H1 (cell line): ENCODE data around the gene PCNX1. TPM values are rescaled to one million over a fixed set of nuclear protein-coding genes. Genes with fewer than 3 reads are reported as not detected.

Source experiments
- CTCF ChIA-PET: fragments of 300-600 bp; sonication (Branson Sonifier 250); formaldehyde crosslinking; loops from one replicate; lab custom pipeline; 2021; ENCODE audit not compliant: partially characterized antibody; lab: Charles Lee
- POLR2A ChIA-PET: fragments of 300-600 bp; sonication (Branson Sonifier 250); formaldehyde crosslinking; loops from one replicate; lab custom pipeline; 2021; ENCODE audit warnings: inconsistent platforms; ENCODE audit not compliant: partially characterized antibody; lab: Charles Lee
- DNase-seq, 2 experiments: peaks; one replicate each; pipeline versions ENCODE4 v3.0.0 to v3.0.0-alpha.2; 2010 to 2022; ENCODE audit warnings: low spot score in 2 of 2, low read depth in 1 of 2, mixed read lengths in 1 of 2
- FAIRE-seq: peaks from 2 replicates; lab custom pipeline; 2011; peaks lifted over from hg19 to GRCh38; lab: Jason Lieb, UNC
- H2AFZ ChIP-seq: 2 replicates; pipeline ENCODE4 v1.8.1; 2012; ENCODE audit warnings: low read length, inconsistent platforms
- H2AK5ac ChIP-seq: 2 replicates; pipeline ENCODE4 v1.6.1; 2013; ENCODE audit warnings: low read depth, low read length
- H2BK120ac ChIP-seq: replicated peaks from 2 replicates; pipeline ENCODE3; 2013; ENCODE audit warnings: low read depth, low read length, inconsistent platforms
- H2BK12ac ChIP-seq: 2 replicates; pipeline ENCODE4 v1.6.1; 2013; ENCODE audit warnings: low read depth, low read length
- H2BK15ac ChIP-seq: 2 replicates; pipeline ENCODE4 v1.6.1; 2013; ENCODE audit warnings: low read length
- H2BK20ac ChIP-seq: 2 replicates; pipeline ENCODE4 v1.6.1; 2013; ENCODE audit warnings: low read length
- H2BK5ac ChIP-seq: 2 replicates; pipeline ENCODE4 v1.6.1; 2013; ENCODE audit warnings: low read depth, low read length
- H3K14ac ChIP-seq: 2 replicates; pipeline ENCODE4 v1.6.1; 2013; ENCODE audit warnings: inconsistent platforms; ENCODE audit not compliant: insufficient read length
- H3K18ac ChIP-seq: 2 replicates; pipeline ENCODE4 v1.6.1; 2013; ENCODE audit warnings: low read length; ENCODE audit errors: extremely low read depth
- H3K23ac ChIP-seq: 2 replicates; pipeline ENCODE4 v1.6.1; 2013; ENCODE audit warnings: inconsistent platforms; ENCODE audit not compliant: insufficient read length
- H3K23me2 ChIP-seq: 2 replicates; pipeline ENCODE4 v1.6.1; 2013; ENCODE audit warnings: low read depth, low read length
- H3K27ac ChIP-seq: 2 replicates; pipeline ENCODE4 v1.6.1; 2011; ENCODE audit warnings: low read depth, low read length, inconsistent platforms
- H3K27me3 ChIP-seq, 4 experiments: replicated peaks in 1 of 4; 1 replicate in 1 of 4; 2 replicates in 3 of 4; pipeline versions ENCODE4 v1.6.1 to v1.8.1; 2011 to 2013; ENCODE audit warnings: low read length in 3 of 4, mild to moderate bottlenecking in 3 of 4, inconsistent platforms in 2 of 4, mixed read lengths in 2 of 4, moderate library complexity in 1 of 4; ENCODE audit not compliant: control insufficient read depth in 3 of 4, insufficient read depth in 3 of 4; ENCODE audit errors: extremely low read depth in 1 of 4
- H3K36me3 ChIP-seq, 4 experiments: 2 replicates each; pipeline versions ENCODE4 v1.6.1 to v1.8.1; 2011 to 2013; ENCODE audit warnings: mild to moderate bottlenecking in 4 of 4, low read length in 3 of 4, moderate library complexity in 2 of 4, control low read depth in 1 of 4, inconsistent platforms in 1 of 4; ENCODE audit not compliant: insufficient read depth in 4 of 4, control insufficient read depth in 2 of 4
- H3K4ac ChIP-seq: replicated peaks from 2 replicates; pipeline ENCODE3; 2013; ENCODE audit warnings: low read length, low read depth, mixed read lengths, inconsistent platforms; ENCODE audit not compliant: insufficient read length
- H3K4me1 ChIP-seq, 4 experiments: replicated peaks in 1 of 4; 1 replicate in 1 of 4; 2 replicates in 3 of 4; pipeline versions ENCODE4 v1.6.1 to v1.8.1; 2011 to 2013; ENCODE audit warnings: low read length in 3 of 4, inconsistent platforms in 2 of 4, mixed read lengths in 1 of 4; ENCODE audit not compliant: insufficient read depth in 4 of 4, control insufficient read depth in 3 of 4
- H3K4me2 ChIP-seq, 2 experiments: 2 replicates each; pipeline versions ENCODE4 v1.6.1 to v1.8.1; 2011 to 2013; ENCODE audit warnings: low read depth in 2 of 2, low read length in 2 of 2, control low read depth in 1 of 2, inconsistent platforms in 1 of 2, mild to moderate bottlenecking in 1 of 2; ENCODE audit not compliant: insufficient read depth in 1 of 2
- H3K4me3 ChIP-seq, 4 experiments: fragments of 200-600, 300-600 bp in 1 of 4; sonication (generic), shearing (Covaris generic), sonication (Bioruptor Twin) in 1 of 4; 2 replicates each; pipeline versions ENCODE4 v1.5.1 to v1.8.1; 2011 to 2016; ENCODE audit warnings: low read length in 4 of 4, low read depth in 3 of 4, control low read depth in 2 of 4, inconsistent platforms in 2 of 4, mild to moderate bottlenecking in 2 of 4, mixed read lengths in 1 of 4, moderate library complexity in 1 of 4; ENCODE audit not compliant: insufficient read depth in 2 of 4; ENCODE audit errors: extremely low read depth in 1 of 4
- H3K56ac ChIP-seq: replicated peaks from 2 replicates; pipeline ENCODE3; 2013; ENCODE audit warnings: low read depth, mild to moderate bottlenecking, mixed read lengths, low read length, inconsistent platforms; ENCODE audit not compliant: insufficient read length
- H3K79me1 ChIP-seq: 2 replicates; pipeline ENCODE4 v1.6.1; 2013; ENCODE audit warnings: low read depth, low read length, control low read depth
- H3K79me2 ChIP-seq, 2 experiments: 2 replicates each; pipeline versions ENCODE4 v1.6.1 to v1.8.1; 2012 to 2013; ENCODE audit warnings: low read length in 2 of 2, mild to moderate bottlenecking in 2 of 2, inconsistent platforms in 1 of 2; ENCODE audit not compliant: insufficient read depth in 2 of 2, control insufficient read depth in 1 of 2
- H3K9ac ChIP-seq, 4 experiments: replicated peaks in 1 of 4; 1 replicate in 1 of 4; 2 replicates in 3 of 4; pipeline versions ENCODE4 v1.6.1 to v1.8.1; 2011 to 2013; ENCODE audit warnings: low read depth in 3 of 4, low read length in 3 of 4, control low read depth in 2 of 4, mild to moderate bottlenecking in 2 of 4, moderate library complexity in 2 of 4, inconsistent platforms in 1 of 4; ENCODE audit errors: extremely low read depth in 1 of 4
- H3K9me3 ChIP-seq, 2 experiments: 2 replicates each; pipeline versions ENCODE4 v1.6.1 to v1.8.1; 2012 to 2013; ENCODE audit warnings: mild to moderate bottlenecking in 2 of 2, moderate library complexity in 2 of 2, control low read depth in 1 of 2, inconsistent platforms in 1 of 2, low read depth in 1 of 2, low read length in 1 of 2, mixed read lengths in 1 of 2; ENCODE audit not compliant: insufficient read depth in 2 of 2
- H4K20me1 ChIP-seq, 2 experiments: replicated peaks in 1 of 2; 2 replicates each; pipeline versions ENCODE3 to v1.8.1; 2011 to 2013; ENCODE audit warnings: inconsistent platforms in 2 of 2, low read length in 2 of 2, mild to moderate bottlenecking in 1 of 2; ENCODE audit not compliant: insufficient read depth in 2 of 2, control insufficient read depth in 1 of 2
- H4K5ac ChIP-seq: 2 replicates; pipeline ENCODE4 v1.6.1; 2013; ENCODE audit warnings: low read length, low read depth, mixed read lengths, inconsistent platforms; ENCODE audit not compliant: insufficient read length
- H4K8ac ChIP-seq: 2 replicates; pipeline ENCODE4 v1.8.0; 2013; ENCODE audit warnings: mild to moderate bottlenecking, moderate library complexity, low read length, inconsistent platforms; ENCODE audit not compliant: insufficient read depth; ENCODE audit errors: extremely low read depth
- H4K91ac ChIP-seq: replicated peaks from 2 replicates; pipeline ENCODE3; 2013; ENCODE audit warnings: low read length, mixed read lengths, inconsistent platforms; ENCODE audit not compliant: insufficient read length
- CBX5 ChIP-seq: fragments of 300-800, 300-1000 bp; sonication (generic); IDR thresholded peaks from 2 replicates; pipeline ENCODE4 v1.7.1; 2016; ENCODE audit warnings: antibody characterized with exemption, low read length, low read depth
- CREB1 ChIP-seq: IDR thresholded peaks from 2 replicates; pipeline ENCODE4 v1.6.1; 2012; ENCODE audit warnings: inconsistent platforms
- EP300 ChIP-seq, 2 experiments: IDR thresholded peaks; 1 replicate in 1 of 2; 2 replicates in 1 of 2; pipeline ENCODE4 v1.6.1; 2011 to 2012; ENCODE audit warnings: low read depth in 2 of 2, low read length in 2 of 2, mild to moderate bottlenecking in 2 of 2, borderline replicate concordance in 1 of 2, inconsistent platforms in 1 of 2, moderate library complexity in 1 of 2
- MAFK ChIP-seq: IDR thresholded peaks from 2 replicates; pipeline ENCODE4 v1.6.1; 2012; ENCODE audit warnings: low read depth, mild to moderate bottlenecking, improper control_type of control experiment, low read length
- TEAD4 ChIP-seq: IDR thresholded peaks from 2 replicates; pipeline ENCODE4 v1.6.1; 2012; ENCODE audit warnings: low read depth, low read length, inconsistent platforms, mixed read lengths
- WGBS, 2 experiments: shearing (Covaris generic) in 1 of 2; methylation state at CpG; one replicate each; pipeline versions ENCODE4 v1.1.6 to v1.1.7; 2013 to 2015; ENCODE audit warnings: low lambda C conversion rate in 2 of 2, mixed read lengths in 2 of 2, inconsistent platforms in 1 of 2, low coverage in 1 of 2, missing lambda C conversion rate in 1 of 2; ENCODE audit not compliant: insufficient replicate concordance in 2 of 2, insufficient coverage in 1 of 2, insufficient read length in 1 of 2; ENCODE audit errors: extremely low coverage in 1 of 2, missing lambda C conversion rate in 1 of 2; 5-methylcytosine and 5-hydroxymethylcytosine counted together
- polyA plus RNA-seq, 7 experiments: library from polyadenylated mRNA; depleted of rRNA in 3 of 7; stranded (reverse) in 5 of 7; unstranded in 2 of 7; fragments of >200 nt in 5 of 7; fragments of 200-250 nt in 2 of 7; gene quantifications; 1 replicate in 5 of 7; 2 replicates in 1 of 7; 4 replicates in 1 of 7; pipeline versions ENCODE4 v1.2.1 to v1.2.3, GENCODE V29; 2011 to 2013; ENCODE audit warnings: missing spikeins in 2 of 7, mixed read lengths in 2 of 7
- total RNA-seq: library from RNA; stranded (reverse); fragmentation: NEBNext Ultra II Directional; extraction: Animal tissue kit (Norgen Biotek cat#: 25700); gene quantifications from 2 replicates; pipeline ENCODE4 v1.2.1, GENCODE V29; 2021

Gene PCNX1
- total and polyA plus RNA-seq, 2 of the 8 experiments (the other 6 are each of a cell fraction or from before 2014, with no cell fraction given), result 37.7 to 53.2 TPM

DNA sequence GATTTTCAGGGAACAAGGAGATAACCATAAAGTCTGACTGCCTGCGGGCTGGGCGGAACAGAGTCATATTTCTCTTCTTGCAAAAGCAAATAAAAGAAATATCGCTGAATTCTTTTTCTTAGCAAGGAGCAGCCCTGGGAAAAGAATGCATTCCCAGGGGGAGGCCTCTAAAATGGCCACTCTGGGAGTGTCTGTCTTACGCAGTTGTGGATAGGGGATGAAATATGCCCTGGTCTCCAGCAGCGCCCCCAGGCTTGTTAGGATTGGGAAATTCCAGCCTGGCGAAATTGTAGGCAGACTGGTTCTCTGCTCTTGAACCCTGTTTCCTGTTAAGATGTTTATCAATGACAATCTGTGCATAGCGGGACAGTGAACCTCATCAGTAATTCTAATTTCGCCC lies 40.5 kb downstream of the PCNX1 start:
- no peak overlapping the region for H3K14ac ChIP-seq
- H3K9ac ChIP-seq, result no peak overlapping the region
- no peak overlapping the region for H2BK5ac ChIP-seq
- H4K8ac ChIP-seq, result no peak overlapping the region
- CTCF ChIA-PET, result no interaction called here
- 93% methylated on average over 8 of the region's 8 CpGs; no CpG with 5 or more reads in 1 of the 2 experiments for WGBS, 2 experiments
- H3K27ac ChIP-seq, result no peak overlapping the region
- H3K27me3 ChIP-seq, result no peaks in the 10 kb centered on the region
- H3K4me2 ChIP-seq, result no peak overlapping the region
- TF ChIP-seq CREB1 (no peak), CBX5 (no peak), TEAD4 (no peak), EP300 (IDR thresholded peaks at IDR 0.05; ENCODE audit: borderline replicate concordance in 1 of 2, low read depth in 2 of 2, low read length in 2 of 2) (peak in 1 of 2 experiments; percentile 93; a peak in 1 of 3 replicates), MAFK (no peak)
- H4K20me1 ChIP-seq, result no peaks in the 10 kb centered on the region
- H2BK12ac ChIP-seq, result no peak overlapping the region
- H3K4me3 ChIP-seq, result no peak overlapping the region
- H2BK15ac ChIP-seq, result no peak overlapping the region
- no peak overlapping the region for H4K5ac ChIP-seq
- POLR2A ChIA-PET, result no interaction called here
- H2AK5ac ChIP-seq, result no peak overlapping the region
- no peak overlapping the region for H3K4ac ChIP-seq
- no peak overlapping the region for H3K18ac ChIP-seq
- peaks cover 0 to 59% (median 25%) of the 10 kb centered on the region in 4 experiments; a peak in 5 of 8 replicates for H3K36me3 ChIP-seq
- H3K56ac ChIP-seq, result no peak overlapping the region
- no peak overlapping the region for H3K23ac ChIP-seq
- H3K23me2 ChIP-seq, result no peaks in the 10 kb centered on the region
- H2BK120ac ChIP-seq, result no peak overlapping the region
- DNase-seq, result no peak
- no peak overlapping the region for H2AFZ ChIP-seq
- no peak overlapping the region for H2BK20ac ChIP-seq
- H3K9me3 ChIP-seq, result peaks cover 28 to 33% of the 10 kb centered on the region in 2 experiments
- no peak for FAIRE-seq
- peaks cover 2% of the 10 kb centered on the region; the same call in 1 of the 2 replicates for H3K79me1 ChIP-seq
- H4K91ac ChIP-seq, result no peak overlapping the region
- H3K79me2 ChIP-seq, result peaks cover 0 to 24% of the 10 kb centered on the region in 2 experiments; a peak in 3 of 4 replicates
- H3K4me1 ChIP-seq, result no peaks in the 10 kb centered on the region
